ENCODE results near the gene ZDHHC24.

DNA sequence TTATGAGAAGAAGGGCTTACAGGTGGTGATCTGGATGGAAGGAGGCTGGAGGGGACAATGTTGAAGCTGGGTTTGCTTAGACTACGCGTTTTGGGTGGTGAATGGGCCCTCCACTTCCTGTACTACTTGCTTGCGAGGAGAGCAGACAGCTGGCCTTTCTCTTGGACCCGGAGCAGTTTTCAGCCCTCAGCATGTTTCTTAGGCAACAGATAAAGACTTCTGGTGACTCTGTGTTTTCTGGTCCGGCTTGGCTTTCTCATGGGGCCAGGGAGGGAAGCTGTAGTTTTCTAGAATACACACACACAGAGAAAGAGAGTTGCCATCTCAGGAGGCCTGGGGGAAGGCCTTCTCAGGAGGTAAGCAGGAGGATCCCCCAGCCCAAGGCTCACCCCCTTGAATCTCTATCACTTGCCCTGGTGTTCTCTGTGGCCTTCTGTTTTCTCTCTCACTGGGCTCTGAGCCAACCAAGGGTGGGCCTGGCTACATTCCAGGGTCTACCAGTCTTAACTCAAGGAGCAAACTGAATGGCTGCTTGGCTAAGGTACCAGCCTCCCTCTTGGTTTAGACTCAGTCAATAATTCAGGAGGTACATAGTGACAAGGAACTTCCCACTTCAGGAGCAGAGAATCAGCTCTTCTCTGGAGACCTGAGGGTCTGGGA lies 49.5 kb upstream of the ZDHHC24 start:
- TF ChIP-seq, protein P1, sequence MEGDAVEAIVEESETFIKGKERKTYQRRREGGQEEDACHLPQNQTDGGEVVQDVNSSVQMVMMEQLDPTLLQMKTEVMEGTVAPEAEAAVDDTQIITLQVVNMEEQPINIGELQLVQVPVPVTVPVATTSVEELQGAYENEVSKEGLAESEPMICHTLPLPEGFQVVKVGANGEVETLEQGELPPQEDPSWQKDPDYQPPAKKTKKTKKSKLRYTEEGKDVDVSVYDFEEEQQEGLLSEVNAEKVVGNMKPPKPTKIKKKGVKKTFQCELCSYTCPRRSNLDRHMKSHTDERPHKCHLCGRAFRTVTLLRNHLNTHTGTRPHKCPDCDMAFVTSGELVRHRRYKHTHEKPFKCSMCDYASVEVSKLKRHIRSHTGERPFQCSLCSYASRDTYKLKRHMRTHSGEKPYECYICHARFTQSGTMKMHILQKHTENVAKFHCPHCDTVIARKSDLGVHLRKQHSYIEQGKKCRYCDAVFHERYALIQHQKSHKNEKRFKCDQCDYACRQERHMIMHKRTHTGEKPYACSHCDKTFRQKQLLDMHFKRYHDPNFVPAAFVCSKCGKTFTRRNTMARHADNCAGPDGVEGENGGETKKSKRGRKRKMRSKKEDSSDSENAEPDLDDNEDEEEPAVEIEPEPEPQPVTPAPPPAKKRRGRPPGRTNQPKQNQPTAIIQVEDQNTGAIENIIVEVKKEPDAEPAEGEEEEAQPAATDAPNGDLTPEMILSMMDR (IDR thresholded peaks at IDR 0.05), result no peak
- no peak for TF ChIP-seq POLR2A (IDR thresholded peaks at IDR 0.05)

Measured in esophagus squamous epithelium (tissue), 4 donors.